Measurements from ENCODE around the gene LDLRAD4.

Gene LDLRAD4

DNA sequence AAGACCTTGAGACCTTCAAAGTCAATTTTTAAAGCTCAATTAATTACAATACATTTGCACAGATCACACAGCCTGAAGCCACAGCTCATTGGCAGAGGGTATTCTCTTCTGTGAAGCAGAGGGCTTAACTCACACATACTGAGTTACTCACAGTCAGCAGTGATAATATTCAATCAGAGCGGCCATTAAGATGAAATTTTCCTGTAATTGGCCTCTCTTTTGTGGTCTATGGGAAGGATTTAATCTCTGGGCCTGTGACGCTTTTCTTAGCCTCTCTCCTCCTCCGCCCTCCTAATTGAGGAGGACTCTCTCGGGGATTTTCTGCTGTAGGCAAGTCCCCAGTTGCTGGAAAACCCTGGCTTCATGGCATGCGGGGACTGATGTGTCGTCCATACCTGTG lies 12.3 kb upstream of the LDLRAD4 start:
- no peak for DNase-seq

DNA sequence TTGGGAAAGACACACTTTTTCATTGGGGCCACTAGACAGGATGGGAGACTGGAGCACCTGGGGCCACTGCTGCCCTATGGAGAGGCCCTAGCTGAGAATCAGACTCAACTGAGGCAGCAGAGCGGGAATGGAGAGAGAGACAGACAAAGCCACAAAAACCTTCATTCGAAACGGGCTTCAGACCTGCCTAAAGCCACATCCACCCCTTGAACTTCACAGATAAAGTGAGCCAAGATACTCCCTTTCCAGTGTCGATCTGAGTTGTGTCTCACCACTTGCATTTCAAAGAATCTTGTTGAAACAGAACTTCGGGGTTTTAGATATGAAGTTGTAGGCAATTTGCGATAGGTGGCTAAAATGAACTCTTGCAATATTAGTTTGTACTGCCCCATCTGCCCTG lies 11.3 kb upstream of the LDLRAD4 start:
- no peak for DNase-seq

DNA sequence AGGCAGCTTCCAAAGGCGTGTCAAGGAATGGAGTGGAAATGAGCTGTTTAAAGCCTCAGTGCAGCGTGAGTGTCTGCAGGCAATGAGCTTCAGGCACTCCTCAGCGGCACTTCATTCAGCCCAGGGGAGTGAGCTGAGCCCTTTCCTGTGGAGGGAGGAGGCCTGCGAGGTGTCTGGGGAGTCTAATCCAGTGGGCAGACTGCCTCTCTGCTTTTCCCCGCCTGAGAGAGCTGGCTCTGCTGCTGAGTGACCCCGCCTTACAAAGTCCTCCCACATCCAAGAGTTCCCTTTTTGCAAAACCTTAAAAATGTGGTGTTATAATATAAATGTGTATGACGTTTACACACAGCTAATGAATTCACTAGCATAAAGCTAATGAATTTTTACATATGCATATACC lies 7.0 kb upstream of the LDLRAD4 start:
- no peak for DNase-seq

DNA sequence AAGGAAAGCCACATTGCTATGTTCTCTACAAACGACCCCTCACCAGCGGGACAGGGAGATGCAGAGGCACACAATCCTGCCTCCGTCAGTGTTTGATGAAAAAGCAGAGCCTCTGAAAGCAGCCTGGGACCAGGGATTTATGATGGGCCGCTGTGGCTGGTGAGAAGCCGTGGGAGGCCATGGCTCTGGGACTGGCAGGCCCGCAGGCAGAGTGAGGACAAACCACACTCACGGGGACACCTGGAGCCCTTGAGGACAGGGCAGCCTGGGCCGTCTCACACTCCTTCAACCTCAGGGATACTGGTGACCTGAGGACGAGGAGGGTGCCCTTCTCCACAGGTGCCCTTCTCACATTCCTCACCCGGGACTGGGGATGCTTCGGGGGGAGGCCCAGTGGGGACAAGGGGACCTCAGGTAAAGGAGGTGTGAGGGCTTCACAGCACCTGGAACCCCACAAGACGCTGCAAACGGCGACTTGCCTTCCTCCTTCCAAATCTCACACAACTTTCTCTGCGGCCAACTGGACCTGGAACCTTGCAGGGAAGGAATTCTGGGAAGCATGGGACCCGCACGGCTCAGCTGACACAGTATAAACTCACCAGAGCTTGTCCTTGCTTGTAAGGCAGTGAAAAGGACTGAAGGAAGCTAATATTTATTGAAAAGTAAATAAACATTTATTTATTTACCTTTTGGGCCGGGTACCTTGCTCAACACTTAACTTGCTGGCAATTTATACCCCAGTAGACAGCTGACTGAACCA lies 5.3 kb upstream of the LDLRAD4 start:
- no peak for DNase-seq

DNA sequence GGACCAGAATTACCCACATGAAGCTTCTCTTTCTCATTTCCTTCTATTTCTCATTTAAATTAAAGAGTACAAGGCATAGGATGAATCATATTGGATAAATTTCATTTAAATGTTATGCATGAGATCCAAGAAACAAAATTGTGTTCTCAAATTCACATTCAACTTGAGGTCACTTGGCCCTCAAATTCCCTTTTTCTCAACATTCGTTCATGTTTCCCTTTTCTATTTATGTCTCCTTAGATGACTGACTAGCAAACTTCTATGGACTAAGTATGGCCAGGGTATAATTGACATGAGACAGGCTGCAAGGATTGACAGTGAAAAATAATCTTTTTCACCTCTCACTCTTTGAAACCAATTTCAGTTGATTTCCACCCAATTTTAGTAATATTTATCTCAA lies 4.0 kb upstream of the LDLRAD4 start:
- no peak for DNase-seq

DNA sequence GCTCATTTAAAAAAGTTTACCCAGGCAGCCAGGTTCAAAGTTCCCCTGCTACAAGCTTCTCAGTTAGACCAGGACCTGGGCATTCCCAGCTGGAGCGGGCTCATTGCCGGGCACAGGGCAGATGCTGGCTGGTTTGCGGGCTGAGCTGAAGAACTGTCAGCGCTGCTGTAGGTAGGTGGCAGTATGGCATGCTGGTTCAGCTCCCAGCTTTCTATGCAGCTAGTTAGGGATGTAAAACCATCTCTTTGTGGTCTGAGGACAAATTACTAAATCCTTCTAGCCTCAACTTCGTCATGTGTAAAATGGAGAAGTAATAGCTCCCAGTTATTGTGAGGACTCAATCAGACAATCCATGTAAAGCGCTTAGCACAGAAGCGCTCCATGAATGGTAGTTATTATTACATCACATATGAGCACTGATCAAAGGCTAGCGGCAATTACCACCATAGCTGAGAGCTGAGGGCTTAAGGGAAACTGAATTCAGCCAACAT lies 2.4 kb upstream of the LDLRAD4 start:
- DNase-seq = no peak

DNA sequence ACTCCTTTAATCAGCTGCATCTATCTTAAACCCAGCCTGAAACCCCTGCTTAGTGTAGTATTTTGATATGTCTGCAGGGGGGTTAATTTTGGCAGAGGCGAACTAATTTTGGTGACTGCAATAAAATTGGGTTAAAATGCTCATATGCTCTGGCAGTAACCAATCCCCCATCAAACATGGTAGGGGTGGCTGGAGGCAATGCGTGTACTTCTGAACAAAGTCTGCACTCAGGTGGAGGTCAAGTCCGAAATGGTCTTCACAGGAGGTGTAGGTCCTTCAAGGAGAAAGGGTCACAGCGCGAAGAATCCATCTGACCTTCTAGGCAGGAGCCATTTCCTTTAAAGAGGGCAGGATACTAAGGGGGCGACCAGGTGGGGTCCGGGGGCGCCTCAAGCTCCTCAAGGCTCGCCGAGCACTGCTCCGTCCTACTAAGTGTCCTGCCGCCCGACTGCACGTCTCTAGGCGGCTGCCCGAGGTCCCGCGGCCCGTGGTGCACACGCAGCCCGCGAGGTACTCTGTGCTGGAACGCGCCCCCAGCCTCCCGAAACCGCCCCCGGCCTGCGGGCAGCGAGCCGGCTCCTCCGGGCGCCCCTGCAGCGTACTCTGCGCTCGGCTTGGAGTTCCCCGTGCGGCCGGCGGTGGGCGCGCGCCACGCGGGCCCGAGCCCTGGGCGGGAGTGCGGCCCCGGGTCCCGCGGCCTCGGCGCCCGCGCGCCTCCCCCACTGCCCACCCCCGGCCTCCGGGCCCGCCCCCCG lies 1.7 kb upstream of the LDLRAD4 start:
- no peak for DNase-seq

DNA sequence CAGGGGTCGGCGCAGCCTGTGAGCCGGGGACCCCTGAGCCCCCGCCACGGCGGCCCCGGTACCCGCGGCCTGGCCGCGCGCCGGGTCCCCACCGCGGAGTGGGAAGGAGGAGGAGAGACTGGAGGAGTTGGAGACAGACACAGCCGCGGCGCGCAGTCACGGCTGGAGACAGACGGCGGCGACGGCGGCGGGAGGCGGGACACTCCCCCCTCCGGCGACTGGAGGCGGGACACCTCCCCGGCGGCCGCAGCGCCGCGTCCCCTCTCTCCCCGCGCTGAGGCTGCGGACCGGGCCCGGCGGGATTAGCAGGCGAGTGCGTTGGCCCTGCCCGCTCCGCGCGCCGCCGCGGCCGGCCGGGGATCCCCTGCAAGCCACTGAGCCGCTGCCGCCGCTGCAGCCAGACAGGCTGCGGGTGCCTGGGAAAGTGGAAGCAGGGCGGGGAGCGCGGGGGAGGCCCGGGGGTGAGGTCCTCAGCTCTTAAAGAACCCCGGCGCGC lies 1.0 kb upstream of the LDLRAD4 start:
- DNase-seq = no peak

DNA sequence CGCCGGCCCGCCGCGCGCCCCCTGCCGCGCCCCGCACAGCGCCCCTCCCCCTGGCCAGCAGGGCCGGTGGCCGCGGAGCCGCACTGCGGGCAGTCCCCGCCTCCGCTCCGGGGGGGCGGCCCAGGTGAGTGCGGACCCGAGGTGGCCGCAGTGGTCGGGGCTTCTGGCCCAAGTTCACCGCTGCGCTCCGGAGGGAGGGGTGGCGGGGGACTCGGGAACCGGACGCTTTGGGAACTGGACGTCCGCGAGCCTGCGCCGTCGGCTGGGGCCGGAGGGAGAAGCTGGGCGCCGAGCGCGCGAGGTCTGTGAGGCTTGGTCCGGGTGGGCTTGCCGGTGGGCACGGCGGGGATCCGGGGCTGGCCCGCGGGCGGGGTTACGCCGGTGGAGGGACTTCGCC lies 591 bp upstream of the LDLRAD4 start:
- no peak for DNase-seq

DNA sequence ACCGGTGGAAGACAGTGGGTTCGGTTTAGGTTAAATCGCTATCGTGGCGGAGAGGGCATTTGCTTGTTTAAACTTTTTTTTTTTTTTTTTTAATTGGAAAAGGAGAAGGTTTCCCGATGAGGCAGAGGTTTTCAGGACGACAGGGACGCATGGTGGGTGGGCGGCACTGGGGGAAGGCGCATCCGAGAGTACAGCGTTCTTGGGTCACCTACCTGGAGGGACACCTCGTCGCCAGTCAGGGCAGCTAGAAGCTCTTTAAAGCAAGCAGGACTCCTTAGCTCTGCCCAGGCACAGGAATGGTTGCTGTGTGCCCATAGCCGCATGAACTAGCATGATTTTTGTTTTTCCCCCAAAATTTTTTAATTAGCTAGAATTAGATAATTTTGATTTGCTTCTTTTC lies 437 bp downstream of the LDLRAD4 start:
- DNase-seq = no peak

DNA sequence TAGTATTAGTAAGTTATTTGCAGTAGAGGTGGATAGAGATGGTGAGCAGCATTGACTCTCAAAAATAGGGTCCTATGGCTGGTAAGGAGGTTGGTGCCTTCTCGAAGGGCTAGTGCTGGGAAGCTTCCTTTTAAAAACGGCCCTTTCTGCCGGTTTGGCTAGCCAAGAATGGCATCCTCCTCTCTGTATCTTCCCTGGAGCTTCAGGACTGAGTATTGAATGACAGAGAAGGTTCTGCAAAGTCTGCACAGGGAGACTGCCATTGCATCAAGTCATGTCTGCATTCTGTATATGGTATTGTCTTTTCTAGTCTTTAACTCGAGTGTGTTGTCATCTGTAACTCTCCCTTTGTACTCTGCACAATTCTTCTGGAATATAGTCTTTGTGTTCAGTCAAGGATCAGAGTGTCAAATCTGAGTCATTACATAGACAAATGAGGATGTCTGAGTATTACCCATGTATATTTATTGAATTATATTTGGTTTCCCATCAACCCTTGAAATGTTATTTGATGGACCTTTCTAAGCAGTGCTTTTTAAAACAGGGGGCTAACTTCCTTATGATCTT lies 1.1 kb downstream of the LDLRAD4 start:
- DNase-seq = no peak

DNA sequence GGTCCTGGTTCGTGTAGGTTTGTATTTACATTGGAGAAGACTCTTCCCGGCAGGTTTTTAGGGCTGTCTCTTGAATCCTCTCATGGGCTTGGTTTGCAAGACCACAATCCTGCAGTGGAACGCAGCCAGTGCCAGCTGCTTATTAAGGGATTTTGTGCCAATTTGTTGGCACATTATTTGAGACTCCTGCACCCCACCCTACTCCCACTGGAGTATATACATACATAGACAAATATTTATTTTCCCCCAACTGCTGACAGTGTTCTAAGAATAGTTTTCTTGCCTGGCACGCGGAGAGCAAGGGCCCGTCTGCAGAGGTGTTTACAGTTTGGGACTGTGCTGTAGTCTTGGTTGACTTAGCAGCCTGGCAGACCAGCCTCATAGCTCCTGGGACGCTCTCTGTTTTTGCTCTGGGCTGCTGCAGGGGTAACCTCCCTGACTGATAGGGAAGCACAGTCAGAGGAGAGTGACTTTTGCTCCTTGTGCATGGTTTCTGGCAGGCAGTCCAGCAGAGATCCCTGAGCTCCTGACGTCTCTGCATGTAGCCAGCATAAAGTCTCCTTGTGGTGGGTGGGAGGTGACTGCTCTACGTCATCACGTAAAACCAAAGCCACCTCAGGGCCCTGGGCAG lies 1.9 kb downstream of the LDLRAD4 start:
- no peak for DNase-seq

DNA sequence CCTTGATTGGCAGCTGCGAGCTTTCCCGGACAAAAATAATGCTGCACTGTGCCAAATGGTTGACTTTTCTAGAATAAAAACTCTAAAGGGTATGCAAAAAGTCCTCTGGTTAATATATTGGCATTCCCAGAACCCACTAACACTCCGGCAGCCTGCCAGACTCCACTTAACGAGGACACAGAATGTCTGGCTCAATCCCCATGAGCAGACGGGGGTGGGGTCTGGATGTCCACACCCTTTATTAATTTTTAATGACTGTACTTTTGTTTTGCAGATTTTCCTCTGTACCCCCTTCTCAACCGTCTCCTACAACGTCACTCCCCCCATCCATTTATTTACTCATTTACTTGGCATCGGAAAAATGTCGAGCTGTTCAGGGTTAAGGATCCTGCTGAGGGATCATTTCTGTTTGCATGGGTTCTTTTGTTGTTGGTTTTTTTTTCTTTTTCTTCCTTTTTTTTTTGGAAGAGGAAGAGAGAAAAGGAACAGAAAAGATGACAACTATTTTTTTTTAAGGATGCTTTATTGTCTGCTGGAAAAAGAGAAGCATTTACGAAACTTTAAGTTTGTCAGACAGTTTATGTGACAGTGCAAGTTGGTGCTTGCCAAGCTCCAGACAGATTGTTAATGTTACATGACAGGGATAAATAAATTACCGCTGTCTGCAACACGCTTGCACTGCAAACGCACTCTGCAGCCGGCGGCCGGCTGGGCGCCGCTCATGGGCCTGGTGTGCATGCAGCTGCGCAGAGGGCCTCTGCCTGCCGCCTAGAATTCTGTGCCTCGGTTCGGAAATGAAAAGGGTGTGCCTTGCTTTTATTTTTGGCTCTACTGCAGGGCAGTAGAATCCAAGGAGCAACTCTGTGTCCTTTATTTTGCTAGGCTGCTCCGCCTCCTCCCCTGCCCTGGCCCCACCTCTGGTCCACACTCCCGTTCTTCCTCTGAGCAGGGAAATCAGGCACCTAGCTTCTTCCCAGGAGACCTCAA lies 3.6 kb downstream of the LDLRAD4 start:
- no peak for DNase-seq

DNA sequence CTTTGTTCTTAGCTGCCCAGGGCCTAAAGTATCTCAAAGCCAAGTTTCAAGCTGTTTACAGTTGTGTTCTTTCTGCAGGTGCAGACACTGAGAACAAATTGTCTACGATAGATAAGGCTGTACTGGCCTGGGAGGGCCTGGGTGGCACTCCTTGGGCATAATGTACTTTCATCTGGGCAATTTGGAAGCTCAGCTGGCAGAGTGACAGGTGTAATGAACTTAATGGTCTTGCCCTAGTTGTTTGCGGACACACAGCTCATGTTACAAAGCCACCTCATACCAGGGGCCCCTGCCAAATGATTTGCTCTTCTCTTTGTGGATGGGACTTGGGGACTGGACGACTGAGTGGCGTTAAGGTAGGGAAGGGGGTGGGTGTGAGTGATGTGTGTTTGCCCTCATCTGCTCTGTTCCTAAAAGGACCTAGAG lies 4.3 kb downstream of the LDLRAD4 start:
- DNase-seq = no peak

DNA sequence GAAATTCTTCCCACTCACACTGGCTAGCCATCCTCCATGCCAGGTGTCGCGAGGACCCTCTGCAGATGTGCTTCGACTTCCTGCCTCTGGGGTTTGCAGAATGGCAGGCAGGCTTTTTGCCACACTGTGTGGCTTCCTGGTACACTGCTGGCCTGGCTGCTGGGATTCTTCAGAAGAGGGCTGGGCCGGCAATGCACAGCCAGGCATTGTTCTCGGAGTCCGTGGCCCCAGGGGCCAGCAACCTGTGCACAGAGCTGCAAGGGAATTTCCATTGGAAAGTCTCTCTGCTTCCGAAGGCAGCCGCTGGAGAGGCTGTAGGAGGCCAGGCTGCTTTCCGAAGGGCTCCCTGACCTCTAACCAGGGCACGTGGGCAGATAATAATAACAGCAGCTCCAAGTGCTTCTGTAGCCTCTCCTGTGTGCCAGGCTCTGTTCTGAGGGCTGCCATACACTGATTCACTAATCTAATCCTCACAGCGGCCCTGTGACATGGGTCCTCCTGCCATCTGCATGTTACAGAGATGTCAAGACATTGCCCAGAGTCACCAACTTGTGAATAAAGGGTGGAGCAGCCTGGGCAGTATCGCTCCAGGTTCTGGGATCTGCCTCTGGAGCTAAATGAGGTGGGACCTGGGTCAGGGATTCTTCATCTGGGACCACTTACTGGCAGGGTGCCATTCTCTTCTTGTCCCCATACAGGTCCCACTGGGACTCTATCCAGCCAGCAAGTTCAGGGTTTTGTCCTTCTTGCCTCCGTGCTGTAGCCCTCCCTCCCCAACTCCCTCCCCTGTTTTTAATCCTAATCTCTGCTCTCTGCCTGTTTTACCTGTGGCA lies 5.0 kb downstream of the LDLRAD4 start:
- DNase-seq = no peak

DNA sequence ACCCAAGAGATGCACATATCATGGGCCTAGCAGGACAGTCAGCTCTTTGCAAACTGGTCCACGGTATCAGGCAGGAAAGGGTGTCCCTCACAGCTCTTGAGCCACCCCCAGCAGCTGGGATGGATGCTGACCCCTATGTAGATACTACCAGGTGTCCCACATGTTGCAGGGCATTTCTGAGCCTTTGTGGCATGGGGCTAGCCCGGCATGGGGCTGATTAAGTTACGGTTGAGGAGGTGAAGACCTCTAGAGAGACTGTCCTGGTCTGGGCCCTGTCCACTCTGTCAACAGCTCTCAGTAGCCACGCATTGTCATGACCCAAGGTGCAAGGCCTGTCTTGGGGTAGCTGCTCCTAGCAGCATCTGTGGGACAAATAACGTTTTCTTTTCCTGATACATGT lies 6.7 kb downstream of the LDLRAD4 start:
- no peak for DNase-seq

DNA sequence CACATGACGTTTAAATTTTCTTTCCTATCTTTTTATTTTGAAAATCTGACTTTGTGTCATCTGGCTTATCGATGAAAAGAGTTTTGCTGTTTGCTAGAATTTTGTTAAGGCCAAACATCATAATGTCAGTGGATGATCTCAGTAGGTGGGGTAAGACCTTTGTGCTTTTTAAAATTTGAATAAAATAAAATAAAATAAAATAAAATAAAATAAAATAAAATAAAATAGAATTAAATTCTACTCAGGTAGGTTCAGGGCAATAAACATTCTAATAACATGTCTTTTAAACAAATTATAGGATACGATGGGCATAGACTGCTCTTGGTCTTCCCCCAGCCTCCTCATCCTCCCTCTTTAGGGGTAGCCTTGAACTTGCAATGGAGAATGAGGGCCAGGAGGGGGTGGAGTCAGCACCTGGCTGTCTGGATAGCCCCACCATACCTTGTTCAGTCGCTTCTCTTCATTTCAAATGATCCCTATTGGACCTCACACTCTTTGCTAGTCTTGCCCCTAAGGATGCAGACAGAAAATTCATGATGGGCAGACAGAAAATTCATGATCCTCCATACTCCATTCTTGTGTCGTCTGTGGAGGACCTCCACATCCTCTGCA lies 8.1 kb downstream of the LDLRAD4 start:
- DNase-seq = no peak

DNA sequence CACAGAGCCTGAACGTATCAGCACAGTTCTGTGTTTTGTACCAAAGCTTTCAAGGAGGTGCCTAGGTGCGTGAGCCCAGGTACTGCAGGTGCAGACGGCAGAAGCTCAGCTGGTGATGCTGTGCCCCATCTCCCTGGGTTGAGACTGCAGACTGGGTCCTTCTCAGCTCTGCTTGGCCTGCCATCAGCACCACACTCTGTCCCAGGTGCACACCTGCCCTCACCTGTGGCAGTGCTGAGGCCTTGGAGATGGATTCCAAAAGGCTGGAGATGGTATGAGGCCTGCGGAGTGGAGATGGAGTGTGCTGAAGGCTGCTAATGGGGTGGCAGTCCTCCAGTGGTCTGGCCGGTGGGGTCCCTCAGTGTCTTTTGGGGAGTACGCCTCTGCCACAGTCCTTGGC lies 9.3 kb downstream of the LDLRAD4 start:
- DNase-seq = no peak

DNA sequence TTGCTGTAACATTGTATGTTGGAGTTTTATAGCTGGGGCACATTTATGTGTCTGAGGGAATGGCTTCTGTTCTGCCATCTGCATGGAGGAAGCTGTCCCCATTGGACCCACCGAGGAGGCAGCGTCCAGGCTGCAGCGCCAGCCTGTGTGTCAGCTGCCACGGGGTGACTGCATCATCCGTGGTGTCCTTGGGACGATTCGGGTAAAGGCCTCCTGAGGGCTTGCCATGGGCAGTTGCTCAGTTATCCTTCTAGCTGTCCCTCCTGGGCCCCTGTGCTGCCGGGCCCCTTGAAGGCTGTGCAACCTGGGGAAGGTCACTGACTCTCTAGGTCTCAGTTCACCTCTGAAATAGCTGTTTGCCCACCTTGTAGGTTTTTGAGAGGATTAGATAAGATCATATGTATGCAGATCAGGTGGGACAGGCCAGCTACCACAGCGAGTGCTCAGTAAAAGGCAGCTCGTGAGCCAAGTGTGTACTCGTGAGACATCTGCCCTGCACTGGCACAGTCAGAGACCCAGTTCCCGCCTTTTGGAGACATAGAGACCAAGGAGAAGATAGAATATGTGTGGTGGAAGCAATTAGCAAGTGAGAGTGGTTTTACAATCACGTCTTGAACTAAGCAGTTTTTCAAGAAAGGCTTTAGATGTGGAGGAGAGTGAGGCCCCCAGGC lies 10.6 kb downstream of the LDLRAD4 start:
- no peak for DNase-seq

DNA sequence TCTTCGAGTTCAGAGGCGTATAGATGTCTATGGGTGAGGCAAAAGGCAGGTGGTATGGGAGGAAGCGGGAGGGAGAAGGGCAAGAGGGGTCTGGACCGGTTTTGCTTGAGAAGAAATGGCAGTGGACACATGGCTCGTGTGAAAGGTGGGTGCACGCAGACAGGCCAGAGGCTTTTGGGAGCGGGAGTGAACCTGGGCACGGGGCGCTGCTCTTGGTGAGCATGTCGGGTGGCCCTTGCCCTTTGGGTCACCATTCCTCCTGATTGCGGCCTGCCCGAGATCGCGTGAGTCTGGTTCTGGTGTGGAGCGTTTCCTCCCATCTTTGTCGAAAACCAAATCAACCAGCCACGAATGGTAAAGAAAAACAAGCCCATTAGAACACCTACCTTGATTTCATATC lies 12.6 kb downstream of the LDLRAD4 start:
- DNase-seq = no peak

Data from cortex of kidney (tissue), 1 donor.